Adipocyte (in vitro differentiated cells): ENCODE results near the gene OLFM4.

Source experiments
- DNase-seq: peaks from one replicate; pipeline ENCODE4 v3.0.0-alpha.2; 2015; ENCODE audit warnings: low read depth
- H3K27me3 ChIP-seq: replicated peaks from 2 replicates; pipeline ENCODE4 v1.7.0; 2013; ENCODE audit warnings: mild to moderate bottlenecking, low read length, moderate library complexity; ENCODE audit not compliant: control insufficient read depth, insufficient read depth
- H3K36me3 ChIP-seq: 2 replicates; pipeline ENCODE4 v1.7.0; 2013; ENCODE audit warnings: low read length, mild to moderate bottlenecking, moderate library complexity; ENCODE audit not compliant: control insufficient read depth, insufficient read depth, severe bottlenecking
- H3K4me1 ChIP-seq: 2 replicates; pipeline ENCODE4 v1.7.0; 2013; ENCODE audit warnings: mild to moderate bottlenecking, low read length, moderate library complexity; ENCODE audit not compliant: control insufficient read depth, insufficient read depth
- H3K4me3 ChIP-seq: 2 replicates; pipeline ENCODE4 v1.7.0; 2013; ENCODE audit warnings: mild to moderate bottlenecking, low read length, moderate library complexity
- H3K9ac ChIP-seq: 2 replicates; pipeline ENCODE4 v1.7.0; 2013; ENCODE audit warnings: mild to moderate bottlenecking, low read length, moderate library complexity
- H3K9me3 ChIP-seq: 2 replicates; pipeline ENCODE4 v1.7.0; 2013; ENCODE audit warnings: mild to moderate bottlenecking, low read length, moderate library complexity; ENCODE audit not compliant: control insufficient read depth

OLFM4 gene

GRCh38 chr13:53074114-53074513, 45.5 kb downstream of the OLFM4 start:
- no peak overlapping the region for H3K4me3 ChIP-seq
- H3K9ac ChIP-seq, result no peak overlapping the region
- H3K36me3 ChIP-seq, result no peaks in the 10 kb centered on the region
- H3K27me3 ChIP-seq, result peaks cover 25% of the 10 kb centered on the region
- no peak for DNase-seq
- H3K9me3 ChIP-seq, result no peaks in the 10 kb centered on the region
- no peaks in the 10 kb centered on the region for H3K4me1 ChIP-seq

DNA sequence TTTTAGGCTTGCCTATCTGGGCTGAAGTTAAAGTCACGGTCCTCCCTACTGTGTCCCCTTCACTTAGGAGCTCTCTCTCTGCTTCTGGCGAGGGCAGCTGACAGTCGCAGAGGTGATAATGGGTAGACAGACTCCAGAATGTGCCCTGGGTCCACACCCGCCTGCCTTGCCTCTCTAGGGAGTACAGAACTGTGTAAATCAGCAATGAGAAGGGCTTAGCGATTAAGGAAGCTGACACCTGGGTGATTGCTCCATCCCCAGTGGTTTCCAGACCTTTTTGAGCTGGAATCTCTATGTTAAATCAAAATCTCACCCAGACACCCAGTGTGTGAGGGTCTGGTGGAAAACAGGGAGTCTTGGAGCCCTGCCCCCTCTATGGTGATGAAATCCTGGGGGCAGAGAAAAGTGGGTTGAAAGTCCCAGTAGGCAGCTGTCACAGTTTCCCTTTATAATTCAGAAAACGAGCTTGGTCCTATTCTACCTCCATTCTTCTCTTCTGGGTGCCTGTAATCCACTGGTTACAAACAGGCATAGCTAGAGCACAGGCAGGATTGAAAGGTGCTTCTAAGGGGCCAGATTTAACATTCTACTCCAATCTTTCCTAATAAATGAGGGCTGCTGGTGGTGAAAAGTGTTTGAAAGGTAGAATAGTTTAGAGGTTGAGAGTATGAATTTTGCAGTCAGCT, 46.9 kb downstream of the OLFM4 start:
- H3K4me3 ChIP-seq, result no peak overlapping the region
- H3K36me3 ChIP-seq, result no peaks in the 10 kb centered on the region
- no peaks in the 10 kb centered on the region for H3K4me1 ChIP-seq
- no peak overlapping the region for H3K9ac ChIP-seq
- no peaks in the 10 kb centered on the region for H3K9me3 ChIP-seq
- DNase-seq, result no peak
- H3K27me3 ChIP-seq, result peaks cover 26% of the 10 kb centered on the region

GRCh38 chr13:53079691-53080090, 51.1 kb downstream of the OLFM4 start:
- no peaks in the 10 kb centered on the region for H3K4me1 ChIP-seq
- peaks cover 18% of the 10 kb centered on the region for H3K27me3 ChIP-seq
- no peak overlapping the region for H3K9ac ChIP-seq
- no peak overlapping the region for H3K4me3 ChIP-seq
- no peaks in the 10 kb centered on the region for H3K9me3 ChIP-seq
- H3K36me3 ChIP-seq, result no peaks in the 10 kb centered on the region
- DNase-seq, result no peak

GRCh38 chr13:53088871-53089270, 60.3 kb downstream of the OLFM4 start:
- Histone ChIP-seq H3K9ac (no peak overlapping the region), H3K4me1 (no peaks in the 10 kb centered on the region), H3K27me3 (peaks cover 9% of the 10 kb centered on the region), H3K4me3 (no peak overlapping the region), H3K36me3 (no peaks in the 10 kb centered on the region), H3K9me3 (no peaks in the 10 kb centered on the region)
- DNase-seq, result no peak

- DNase-seq, result no peak
- H3K4me1 ChIP-seq, result no peaks in the 10 kb centered on the region
- H3K9ac ChIP-seq, result no peak overlapping the region
- H3K36me3 ChIP-seq, result no peaks in the 10 kb centered on the region
- H3K27me3 ChIP-seq, result peaks cover 9% of the 10 kb centered on the region
- no peak overlapping the region for H3K4me3 ChIP-seq
- no peaks in the 10 kb centered on the region for H3K9me3 ChIP-seq
These were observed 61.3 kb downstream of the OLFM4 start for GRCh38 chr13:53089951-53090350.

- Histone ChIP-seq H3K36me3 (no peaks in the 10 kb centered on the region), H3K4me1 (no peaks in the 10 kb centered on the region), H3K9me3 (no peaks in the 10 kb centered on the region), H3K4me3 (no peak overlapping the region), H3K9ac (no peak overlapping the region), H3K27me3 (peaks cover 9% of the 10 kb centered on the region)
- DNase-seq, result no peak
These were observed 61.8 kb downstream of the OLFM4 start for GRCh38 chr13:53090461-53090860.

GRCh38 chr13:53092931-53093330, 64.3 kb downstream of the OLFM4 start:
- Histone ChIP-seq H3K4me1 (no peaks in the 10 kb centered on the region), H3K9me3 (no peaks in the 10 kb centered on the region), H3K36me3 (no peaks in the 10 kb centered on the region), H3K27me3 (peaks cover 9% of the 10 kb centered on the region), H3K4me3 (no peak overlapping the region), H3K9ac (no peak overlapping the region)
- DNase-seq, result no peak

DNA sequence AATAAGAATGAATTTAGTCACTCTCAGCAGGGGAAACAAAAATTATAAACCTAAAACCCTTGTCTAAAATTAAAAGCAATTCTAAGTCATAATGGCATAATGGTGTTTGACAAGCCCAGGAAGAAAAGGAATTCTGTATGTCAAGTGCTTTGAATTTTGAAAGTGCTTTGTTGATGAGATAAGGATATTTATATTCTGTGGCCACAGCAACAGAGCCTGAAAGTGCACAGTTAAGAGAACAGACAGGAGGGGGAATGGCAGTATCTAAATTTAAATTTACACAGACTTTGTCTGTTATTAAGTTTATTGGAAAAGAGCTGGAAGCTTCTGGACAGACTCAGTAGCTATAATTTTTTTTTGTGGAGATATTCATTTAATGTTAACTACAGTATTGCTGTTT, 69.8 kb downstream of the OLFM4 start:
- Histone ChIP-seq H3K27me3 (no peaks in the 10 kb centered on the region), H3K4me3 (no peak overlapping the region), H3K9ac (no peak overlapping the region), H3K9me3 (no peaks in the 10 kb centered on the region), H3K4me1 (no peaks in the 10 kb centered on the region), H3K36me3 (no peaks in the 10 kb centered on the region)
- no peak for DNase-seq

DNA sequence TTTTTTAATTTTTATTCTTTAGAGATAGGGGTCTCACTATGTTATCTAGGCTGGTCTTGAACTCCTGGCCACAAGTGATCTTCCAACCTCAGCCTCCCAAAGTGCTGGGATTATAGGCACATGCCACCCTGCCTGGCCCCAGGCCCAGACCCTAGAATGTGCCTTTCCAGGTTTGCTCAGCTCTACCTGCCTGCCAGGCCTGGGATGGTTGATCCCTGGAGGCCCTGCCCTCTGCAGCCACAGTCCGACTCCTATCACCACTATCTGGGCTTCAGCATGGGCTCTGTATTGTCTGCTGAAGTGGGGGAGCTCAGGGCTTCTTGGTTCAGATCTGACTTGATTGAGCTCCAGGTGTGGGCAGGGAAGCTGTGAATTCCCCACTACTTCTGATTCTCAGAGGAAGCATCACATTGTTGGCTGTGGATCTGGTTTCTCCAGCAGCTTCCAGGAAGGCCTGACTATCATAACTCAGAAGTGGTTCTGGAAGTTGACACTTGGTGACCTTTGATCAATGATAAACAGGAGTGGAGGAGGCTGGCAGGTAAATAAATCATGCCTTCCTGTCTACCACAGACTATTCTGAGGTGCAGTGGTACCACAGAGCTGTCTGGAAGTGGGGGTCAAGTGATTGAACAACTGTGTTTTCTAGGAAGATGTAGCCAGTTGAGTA, 71.9 kb downstream of the OLFM4 start:
- H3K9me3 ChIP-seq, result no peaks in the 10 kb centered on the region
- H3K9ac ChIP-seq, result no peak overlapping the region
- no peak for DNase-seq
- no peaks in the 10 kb centered on the region for H3K4me1 ChIP-seq
- H3K27me3 ChIP-seq, result no peaks in the 10 kb centered on the region
- H3K4me3 ChIP-seq, result no peak overlapping the region
- H3K36me3 ChIP-seq, result no peaks in the 10 kb centered on the region
